Measurements from ENCODE around the gene DKK1. TPM values are rescaled to one million over a fixed set of nuclear protein-coding genes. Genes with fewer than 3 reads are reported as not detected.

Gene DKK1, protein sequence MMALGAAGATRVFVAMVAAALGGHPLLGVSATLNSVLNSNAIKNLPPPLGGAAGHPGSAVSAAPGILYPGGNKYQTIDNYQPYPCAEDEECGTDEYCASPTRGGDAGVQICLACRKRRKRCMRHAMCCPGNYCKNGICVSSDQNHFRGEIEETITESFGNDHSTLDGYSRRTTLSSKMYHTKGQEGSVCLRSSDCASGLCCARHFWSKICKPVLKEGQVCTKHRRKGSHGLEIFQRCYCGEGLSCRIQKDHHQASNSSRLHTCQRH
- not detected in 2 replicates for total RNA-seq

DNA sequence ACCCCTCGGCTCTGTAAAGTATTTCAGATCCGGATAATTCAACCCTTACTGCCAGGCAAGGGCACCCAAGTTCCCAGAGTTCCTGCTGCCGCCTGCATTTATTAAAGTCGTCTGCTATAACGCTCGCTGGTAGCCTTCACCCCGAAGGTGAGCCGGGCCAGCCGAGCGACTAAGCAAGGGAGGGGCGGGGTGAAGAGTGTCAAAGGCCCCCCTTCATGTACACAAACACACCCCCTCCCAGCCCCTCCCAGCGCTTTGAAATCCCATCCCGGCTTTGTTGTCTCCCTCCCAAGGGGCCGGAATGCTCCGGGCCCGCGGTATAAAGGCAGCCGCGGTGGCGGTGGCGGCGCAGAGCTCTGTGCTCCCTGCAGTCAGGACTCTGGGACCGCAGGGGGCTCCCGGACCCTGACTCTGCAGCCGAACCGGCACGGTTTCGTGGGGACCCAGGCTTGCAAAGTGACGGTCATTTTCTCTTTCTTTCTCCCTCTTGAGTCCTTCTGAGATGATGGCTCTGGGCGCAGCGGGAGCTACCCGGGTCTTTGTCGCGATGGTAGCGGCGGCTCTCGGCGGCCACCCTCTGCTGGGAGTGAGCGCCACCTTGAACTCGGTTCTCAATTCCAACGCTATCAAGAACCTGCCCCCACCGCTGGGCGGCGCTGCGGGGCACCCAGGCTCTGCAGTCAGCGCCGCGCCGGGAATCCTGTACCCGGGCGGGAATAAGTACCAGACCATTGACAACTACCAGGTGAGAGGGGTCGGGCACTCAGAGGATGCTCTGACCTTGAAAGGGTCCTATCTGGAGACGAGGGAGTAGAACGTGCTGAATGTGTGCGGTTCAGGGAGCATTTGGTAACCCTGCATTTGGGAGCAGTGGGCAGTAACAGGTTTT is at the start of gene DKK1:
Gene DKK1, plus strand, starts transcription at position 349 of the 889 bp plus-strand sequence. Its CDS starts 154 bp downstream, at position 503.
- peak; percentile 80 for ATAC-seq (ENCODE audit: low read depth)
- H3K27ac Mint-ChIP-seq = no peak within 1 kb of the TSS
- peak; percentile 39 for DNase-seq

DNA sequence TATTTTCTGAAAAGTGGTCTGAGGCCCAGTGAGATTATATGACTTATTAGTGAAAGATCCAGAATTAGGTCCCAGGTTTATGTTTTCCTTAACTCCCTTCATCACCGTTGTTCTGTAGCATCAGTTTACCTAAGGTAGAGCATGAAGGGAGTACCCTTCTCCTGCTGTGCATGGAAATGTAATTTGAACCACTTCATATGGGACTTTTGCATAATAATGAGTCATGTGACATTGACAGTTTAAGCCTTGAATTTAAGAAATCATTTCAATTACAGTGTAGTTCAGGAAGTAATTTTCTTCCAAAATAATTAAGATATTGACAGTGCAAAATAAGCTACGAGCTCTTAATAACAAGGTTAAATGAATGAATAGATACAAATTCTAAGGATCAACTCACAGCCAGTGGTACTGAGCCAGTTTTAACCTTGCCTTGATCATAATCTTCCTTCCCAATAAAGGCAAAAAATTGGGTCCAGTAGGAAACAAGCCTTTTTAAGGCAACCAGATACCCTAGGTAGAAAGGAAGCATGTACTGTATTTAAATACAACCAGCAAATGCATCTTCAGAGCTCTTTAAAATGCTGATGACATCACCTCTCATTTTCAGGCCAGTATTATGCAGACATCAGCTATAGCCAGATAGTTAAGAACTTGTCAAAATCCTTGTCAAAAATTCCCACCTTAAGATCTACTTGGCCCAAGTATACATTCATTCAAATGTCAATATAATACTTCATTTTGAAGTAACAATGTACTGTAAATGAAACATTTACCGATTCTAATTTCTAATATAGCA is 48.8 kb upstream of the DKK1 start:
- no peak for DNase-seq
- H3K27me3 Mint-ChIP-seq = peaks cover 3% of the 10 kb centered on the region
- POLR2A ChIA-PET = no interaction called here
- no peaks in the 10 kb centered on the region for H3K9me3 Mint-ChIP-seq
- peaks cover 6% of the 10 kb centered on the region for H3K4me1 Mint-ChIP-seq
- no peak overlapping the region for H3K27ac Mint-ChIP-seq
- no peak overlapping the region for H3K4me3 Mint-ChIP-seq
- CTCF ChIA-PET = no interaction called here
- no peak for ATAC-seq (ENCODE audit: low read depth)
- TF ChIP-seq, protein P1, sequence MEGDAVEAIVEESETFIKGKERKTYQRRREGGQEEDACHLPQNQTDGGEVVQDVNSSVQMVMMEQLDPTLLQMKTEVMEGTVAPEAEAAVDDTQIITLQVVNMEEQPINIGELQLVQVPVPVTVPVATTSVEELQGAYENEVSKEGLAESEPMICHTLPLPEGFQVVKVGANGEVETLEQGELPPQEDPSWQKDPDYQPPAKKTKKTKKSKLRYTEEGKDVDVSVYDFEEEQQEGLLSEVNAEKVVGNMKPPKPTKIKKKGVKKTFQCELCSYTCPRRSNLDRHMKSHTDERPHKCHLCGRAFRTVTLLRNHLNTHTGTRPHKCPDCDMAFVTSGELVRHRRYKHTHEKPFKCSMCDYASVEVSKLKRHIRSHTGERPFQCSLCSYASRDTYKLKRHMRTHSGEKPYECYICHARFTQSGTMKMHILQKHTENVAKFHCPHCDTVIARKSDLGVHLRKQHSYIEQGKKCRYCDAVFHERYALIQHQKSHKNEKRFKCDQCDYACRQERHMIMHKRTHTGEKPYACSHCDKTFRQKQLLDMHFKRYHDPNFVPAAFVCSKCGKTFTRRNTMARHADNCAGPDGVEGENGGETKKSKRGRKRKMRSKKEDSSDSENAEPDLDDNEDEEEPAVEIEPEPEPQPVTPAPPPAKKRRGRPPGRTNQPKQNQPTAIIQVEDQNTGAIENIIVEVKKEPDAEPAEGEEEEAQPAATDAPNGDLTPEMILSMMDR (IDR thresholded peaks at IDR 0.05) = no peak
- no peaks in the 10 kb centered on the region for H3K36me3 Mint-ChIP-seq (ENCODE audit: low read depth)
- intact Hi-C loops (cut with micrococcal nuclease) = no loop called here

More for the DNA sequence above, at the start of gene DKK1:
- intact Hi-C loops (cut with micrococcal nuclease) = no loop called here
- Mint-ChIP-seq H3K9me3 (no peaks in the 10 kb centered on the region), H3K36me3 (ENCODE audit: low read depth) (no peaks in the 10 kb centered on the region), H3K27me3 (peaks cover 42% of the 10 kb centered on the region), H3K4me1 (peaks cover 22% of the 10 kb centered on the region), H3K4me3 (peak within 1 kb of the TSS; percentile 83)
- ChIA-PET POLR2A (no interaction called here), CTCF (interaction anchor here (0.8 to 1.3 kb wide), 2 partner anchors 173 to 175 kb away, joined by 3 read pairs; no protein-coding TSS in a partner anchor)
- TF ChIP-seq, protein P1 (IDR thresholded peaks at IDR 0.05) = peak; percentile 17

DNA sequence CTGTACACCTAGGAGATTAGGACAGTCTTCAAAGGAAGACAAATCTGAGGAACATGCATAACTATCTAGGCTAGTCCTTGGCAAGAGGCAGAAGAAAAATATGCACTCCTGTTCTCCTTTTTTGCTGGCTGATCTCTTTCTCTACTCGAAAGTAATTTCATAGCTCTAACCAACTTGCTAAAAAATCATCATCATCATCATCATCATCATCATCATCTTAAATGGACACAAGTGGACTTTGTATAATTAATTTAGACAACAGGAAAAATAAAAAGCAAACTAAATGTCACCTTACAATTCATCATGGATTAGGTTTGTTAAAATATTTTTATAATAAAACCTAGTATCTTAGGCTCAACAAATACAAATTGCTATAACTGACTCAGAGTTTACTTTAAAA is 47.2 kb upstream of the DKK1 start:
- Mint-ChIP-seq H3K9me3 (no peaks in the 10 kb centered on the region), H3K36me3 (ENCODE audit: low read depth) (no peaks in the 10 kb centered on the region), H3K4me3 (no peak overlapping the region), H3K27ac (no peak overlapping the region), H3K4me1 (peaks cover 6% of the 10 kb centered on the region), H3K27me3 (peaks cover 3% of the 10 kb centered on the region)
- no peak for DNase-seq
- TF ChIP-seq, protein P1 (IDR thresholded peaks at IDR 0.05) = no peak
- ATAC-seq (ENCODE audit: low read depth) = no peak
- ChIA-PET CTCF (no interaction called here), POLR2A (no interaction called here)
- intact Hi-C loops (cut with micrococcal nuclease) = no loop called here

DNA sequence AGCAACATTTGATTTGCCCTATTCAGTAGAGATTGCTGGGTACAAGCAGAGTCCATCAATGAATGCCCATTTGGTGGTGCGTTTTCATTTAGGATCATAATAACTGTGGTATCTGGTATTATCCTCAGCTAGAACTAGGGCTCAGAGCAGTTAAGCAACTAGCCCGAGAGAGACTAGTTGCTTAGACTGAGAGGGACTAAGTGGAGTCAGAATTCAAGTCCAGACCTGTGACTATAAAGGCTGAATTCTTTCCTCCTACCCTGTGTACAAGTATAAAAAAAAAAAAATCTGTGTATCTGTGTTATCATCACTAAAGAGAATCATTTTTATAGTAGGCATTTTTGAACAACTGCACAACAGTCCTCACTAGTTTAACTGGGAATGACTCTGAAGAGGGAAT is 45.3 kb upstream of the DKK1 start:
- Mint-ChIP-seq H3K27ac (no peak overlapping the region), H3K4me1 (peaks cover 6% of the 10 kb centered on the region), H3K27me3 (peaks cover 3% of the 10 kb centered on the region), H3K36me3 (ENCODE audit: low read depth) (no peaks in the 10 kb centered on the region), H3K4me3 (no peak overlapping the region), H3K9me3 (no peaks in the 10 kb centered on the region)
- CTCF ChIA-PET = interaction anchor here (1.1 kb wide), 1 partner anchor 39 kb away, joined by 3 read pairs; no protein-coding TSS in a partner anchor
- no peak for DNase-seq
- intact Hi-C loops (cut with micrococcal nuclease) = no loop called here
- TF ChIP-seq, protein P1 (IDR thresholded peaks at IDR 0.05) = no peak
- ATAC-seq (ENCODE audit: low read depth) = no peak
- POLR2A ChIA-PET = no interaction called here

Measured in activated B cell treated with CpG ODN at 0.5 μM for 24 hours (primary cell).